Immature natural killer cell (primary cell): ENCODE measurements around the gene WSCD1. TPM values are rescaled to one million over a fixed set of nuclear protein-coding genes. Genes with fewer than 3 reads are reported as not detected.

Source experiments
- DNase-seq, 3 donors: peaks; one replicate each; pipeline ENCODE4 v3.0.0; 2022; ENCODE audit warnings: mixed read lengths in 1 of 3
- H3K27ac Mint-ChIP-seq, 6 donors: one replicate each; pipeline ENCODE4 v1.8.0; 2020; ENCODE audit warnings: mixed read lengths in 6 of 6, mild to moderate bottlenecking in 5 of 6, inconsistent platforms in 4 of 6, moderate library complexity in 3 of 6
- H3K27me3 Mint-ChIP-seq, 3 donors: one replicate each; pipeline ENCODE4 v1.8.0; 2020 to 2021; ENCODE audit warnings: low read depth in 3 of 3, mild to moderate bottlenecking in 3 of 3, mixed read lengths in 3 of 3, moderate library complexity in 3 of 3, inconsistent platforms in 1 of 3
- H3K36me3 Mint-ChIP-seq, 3 donors: one replicate each; pipeline ENCODE4 v1.8.0; 2020; ENCODE audit warnings: mixed read lengths in 3 of 3, inconsistent platforms in 2 of 3, mild to moderate bottlenecking in 2 of 3
- H3K4me1 Mint-ChIP-seq, 2 donors: one replicate each; pipeline ENCODE4 v1.8.0; 2020; ENCODE audit warnings: inconsistent platforms in 2 of 2, mild to moderate bottlenecking in 2 of 2, mixed read lengths in 2 of 2, moderate library complexity in 1 of 2
- H3K4me3 Mint-ChIP-seq, 5 donors: one replicate each; pipeline ENCODE4 v1.8.0; 2020; ENCODE audit warnings: mild to moderate bottlenecking in 5 of 5, mixed read lengths in 5 of 5, inconsistent platforms in 3 of 5, moderate library complexity in 3 of 5
- H3K9me3 Mint-ChIP-seq, 6 donors: one replicate each; pipeline ENCODE4 v1.8.0; 2020; ENCODE audit warnings: mild to moderate bottlenecking in 6 of 6, mixed read lengths in 6 of 6, inconsistent platforms in 4 of 6, moderate library complexity in 3 of 6
- polyA plus RNA-seq, 3 donors: library from polyadenylated mRNA; unstranded; fragments of 300-500 nt; fragmentation: Illumina TruSeq; gene quantifications; one replicate each; pipeline ENCODE4 v1.2.3, GENCODE V29; 2021

WSCD1 gene
- polyA plus RNA-seq, 3 donors from 2014 or later: 0.11 TPM; not detected in 2

GRCh38 chr17:6098050-6098822 is 28.1 kb downstream of the WSCD1 start:
- Mint-ChIP-seq H3K4me3 (no peak overlapping the region), H3K27ac (no peak overlapping the region)

DNA sequence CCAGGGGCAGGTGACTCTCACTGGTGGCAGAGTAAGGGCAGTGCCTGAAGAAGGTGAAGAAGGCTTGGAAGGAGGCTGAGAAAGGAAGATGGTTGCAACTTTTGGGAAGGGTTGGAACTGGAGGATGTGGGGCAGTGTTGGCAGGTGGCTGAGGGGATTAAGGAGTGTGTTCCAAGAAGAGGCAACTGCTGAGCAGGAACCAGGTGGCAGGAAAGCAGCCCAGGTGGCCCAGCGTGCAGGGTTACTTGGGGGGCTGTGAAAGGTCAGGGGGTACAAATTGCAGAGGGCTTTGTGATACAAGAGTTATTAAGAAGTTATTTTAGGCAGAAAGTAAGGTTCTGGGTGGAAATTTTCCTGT is 28.6 kb downstream of the WSCD1 start:
- H3K27ac Mint-ChIP-seq: no peak overlapping the region
- H3K4me1 Mint-ChIP-seq: no peaks in the 10 kb centered on the region
- H3K4me3 Mint-ChIP-seq: no peak overlapping the region
- peaks cover 3 to 4% (median 3%) of the 10 kb centered on the region in 3 donors for H3K27me3 Mint-ChIP-seq
- DNase-seq: no peak
- peaks cover 0 to 1% (median 0%) of the 10 kb centered on the region in 6 donors for H3K9me3 Mint-ChIP-seq
- no peaks in the 10 kb centered on the region for H3K36me3 Mint-ChIP-seq

More at GRCh38 chr17:6098050-6098822, 28.1 kb downstream of the WSCD1 start:
- Mint-ChIP-seq H3K4me1 (no peaks in the 10 kb centered on the region), H3K27me3 (peaks cover 0 to 3% (median 3%) of the 10 kb centered on the region in 3 donors), H3K36me3 (no peaks in the 10 kb centered on the region), H3K9me3 (peaks cover 0 to 1% (median 0%) of the 10 kb centered on the region in 6 donors)
- no peak for DNase-seq

DNA sequence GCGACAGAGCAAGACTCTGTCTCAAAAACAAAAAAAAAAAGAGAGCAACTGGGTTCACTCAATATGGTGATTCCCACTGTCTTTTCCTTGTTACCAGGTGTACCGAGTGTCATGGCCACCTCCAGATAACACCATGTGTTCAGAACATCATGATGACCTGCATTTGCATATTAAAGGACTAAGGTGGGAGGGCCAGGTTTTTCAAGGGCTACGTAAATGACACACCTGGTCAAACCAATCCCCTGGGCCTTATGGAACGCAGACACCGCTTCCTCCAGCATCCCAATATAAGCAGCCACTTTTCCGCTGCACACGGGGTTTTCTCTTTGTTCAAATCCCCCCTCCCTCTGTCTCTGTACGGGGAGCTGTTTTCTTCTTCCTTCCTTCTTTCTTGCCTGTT is 29.3 kb downstream of the WSCD1 start:
- DNase-seq: no peak
- Mint-ChIP-seq H3K27ac (no peak overlapping the region), H3K27me3 (peaks cover 3 to 5% (median 3%) of the 10 kb centered on the region in 3 donors), H3K9me3 (peaks cover 0 to 1% (median 0%) of the 10 kb centered on the region in 6 donors), H3K36me3 (no peaks in the 10 kb centered on the region), H3K4me3 (no peak overlapping the region), H3K4me1 (no peaks in the 10 kb centered on the region)

- no peak for DNase-seq
- no peak overlapping the region for H3K27ac Mint-ChIP-seq
- H3K27me3 Mint-ChIP-seq: peaks cover 3 to 5% (median 3%) of the 10 kb centered on the region in 3 donors
- H3K36me3 Mint-ChIP-seq: no peaks in the 10 kb centered on the region
- H3K4me3 Mint-ChIP-seq: no peak overlapping the region
- H3K9me3 Mint-ChIP-seq: peaks cover 0 to 1% (median 0%) of the 10 kb centered on the region in 6 donors
- no peaks in the 10 kb centered on the region for H3K4me1 Mint-ChIP-seq
Measured at GRCh38 chr17:6100146-6100545, 30.0 kb downstream of the WSCD1 start.

DNA sequence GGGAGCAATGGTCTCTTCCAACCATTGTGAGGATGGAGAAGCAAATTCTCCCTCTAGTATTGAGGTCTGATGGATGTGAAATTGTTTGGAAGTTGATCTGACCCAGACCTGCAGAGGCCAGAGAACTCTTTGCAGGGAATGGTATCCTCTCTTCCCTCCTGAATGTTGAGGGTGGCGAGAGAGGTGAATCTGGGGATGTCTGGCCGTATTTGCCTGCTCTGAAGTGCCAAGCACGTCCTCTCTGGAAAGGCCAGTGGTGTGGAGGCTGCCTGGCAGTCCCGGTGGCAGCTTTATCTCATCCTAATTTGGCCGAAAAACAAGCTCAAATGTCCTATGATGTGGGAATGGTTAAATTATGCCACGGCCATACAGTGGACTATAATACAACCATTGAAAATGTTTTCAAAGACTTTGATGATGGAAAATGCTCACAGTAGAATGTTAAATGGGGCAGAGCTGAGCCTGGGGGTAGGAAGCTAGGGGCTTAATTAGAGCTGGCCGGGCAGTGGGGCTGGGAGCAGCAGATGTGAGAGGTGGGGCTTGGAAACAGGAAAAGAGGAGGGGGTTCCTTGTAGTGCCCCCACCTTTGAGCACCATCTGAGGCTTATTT is 30.8 kb downstream of the WSCD1 start:
- H3K4me1 Mint-ChIP-seq: no peaks in the 10 kb centered on the region
- H3K4me3 Mint-ChIP-seq: no peak overlapping the region
- H3K9me3 Mint-ChIP-seq: peaks cover 0 to 1% (median 0%) of the 10 kb centered on the region in 6 donors
- H3K36me3 Mint-ChIP-seq: no peaks in the 10 kb centered on the region
- H3K27me3 Mint-ChIP-seq: peaks cover 3 to 5% (median 3%) of the 10 kb centered on the region in 3 donors
- no peak overlapping the region for H3K27ac Mint-ChIP-seq
- no peak for DNase-seq

DNA sequence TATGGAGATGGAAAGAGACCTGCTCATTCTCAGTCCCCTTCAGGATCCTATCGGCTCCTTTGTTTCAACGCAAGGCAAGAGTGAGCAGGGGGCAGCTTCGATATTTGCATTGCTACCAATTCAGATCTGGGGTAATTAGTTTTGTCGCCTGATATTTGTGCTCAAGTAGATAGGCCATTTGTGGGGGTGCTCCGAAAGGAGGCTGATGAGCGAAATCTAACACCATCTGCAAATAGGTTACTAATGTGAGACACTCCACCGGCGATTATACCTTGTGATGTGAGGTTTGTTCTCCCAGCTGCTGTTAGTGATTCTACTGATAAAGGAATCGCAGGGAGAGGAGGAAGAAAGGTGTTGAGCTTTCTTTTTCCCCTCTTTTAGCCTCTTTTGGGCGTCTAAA is 31.5 kb downstream of the WSCD1 start:
- Mint-ChIP-seq H3K27ac (no peak overlapping the region), H3K27me3 (peaks cover 3 to 12% (median 3%) of the 10 kb centered on the region in 3 donors), H3K4me3 (no peak overlapping the region), H3K36me3 (peaks cover 0 to 2% (median 0%) of the 10 kb centered on the region in 3 donors), H3K4me1 (no peaks in the 10 kb centered on the region), H3K9me3 (peaks cover 0 to 1% (median 0%) of the 10 kb centered on the region in 6 donors)
- no peak for DNase-seq

- peaks cover 0 to 3% (median 0%) of the 10 kb centered on the region in 3 donors for H3K36me3 Mint-ChIP-seq
- no peak for DNase-seq
- H3K27ac Mint-ChIP-seq: no peak overlapping the region
- no peak overlapping the region for H3K4me3 Mint-ChIP-seq
- peaks cover 2 to 12% (median 3%) of the 10 kb centered on the region in 3 donors for H3K27me3 Mint-ChIP-seq
- H3K9me3 Mint-ChIP-seq: peaks cover 0 to 1% (median 0%) of the 10 kb centered on the region in 6 donors
- H3K4me1 Mint-ChIP-seq: no peaks in the 10 kb centered on the region
Measured at GRCh38 chr17:6102615-6103014, 32.4 kb downstream of the WSCD1 start.

DNA sequence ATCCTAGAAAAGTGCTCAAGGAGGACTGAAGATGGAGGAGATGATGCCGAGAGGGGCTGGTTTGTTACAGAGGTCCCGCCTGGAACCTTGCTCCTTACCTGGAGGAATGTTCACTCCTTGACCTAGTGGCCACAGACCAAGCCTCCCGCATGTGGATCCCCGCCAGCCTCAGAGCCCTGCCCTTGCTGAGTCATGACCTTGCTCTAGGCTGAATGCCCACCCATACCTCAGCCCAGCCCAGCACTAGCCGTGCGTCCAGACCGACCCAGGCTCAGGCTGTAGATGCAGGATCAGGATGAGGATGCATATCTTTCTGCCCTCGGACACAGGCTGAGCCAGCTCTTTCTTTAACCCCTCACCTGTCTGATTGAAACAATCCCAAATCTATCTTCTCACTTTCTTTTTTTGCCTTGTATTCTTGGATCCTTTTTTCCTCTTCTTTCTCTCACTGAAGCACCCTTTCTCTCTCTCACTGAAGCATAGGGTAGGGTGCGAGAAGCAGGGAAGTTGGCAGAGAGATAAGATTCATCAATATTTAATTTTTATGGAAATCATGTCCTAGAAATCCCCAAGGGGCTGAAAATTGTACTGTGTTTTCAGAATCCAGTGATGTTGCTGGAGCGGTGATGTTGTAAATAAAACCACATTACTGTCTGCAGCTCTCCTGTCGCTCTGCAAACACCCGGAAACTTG is 34.9 kb downstream of the WSCD1 start:
- no peaks in the 10 kb centered on the region for H3K9me3 Mint-ChIP-seq
- DNase-seq: no peak
- H3K27ac Mint-ChIP-seq: no peak overlapping the region
- H3K36me3 Mint-ChIP-seq: peaks cover 0 to 3% (median 0%) of the 10 kb centered on the region in 3 donors
- H3K4me1 Mint-ChIP-seq: no peaks in the 10 kb centered on the region
- no peak overlapping the region for H3K4me3 Mint-ChIP-seq
- H3K27me3 Mint-ChIP-seq: peaks cover 0 to 12% (median 3%) of the 10 kb centered on the region in 3 donors

- H3K4me3 Mint-ChIP-seq: no peak overlapping the region
- H3K27ac Mint-ChIP-seq: no peak overlapping the region
- H3K27me3 Mint-ChIP-seq: peaks cover 0 to 12% (median 3%) of the 10 kb centered on the region in 3 donors
- no peaks in the 10 kb centered on the region for H3K4me1 Mint-ChIP-seq
- H3K36me3 Mint-ChIP-seq: peaks cover 0 to 3% (median 0%) of the 10 kb centered on the region in 3 donors
- DNase-seq: no peak
- H3K9me3 Mint-ChIP-seq: no peaks in the 10 kb centered on the region
Measured at GRCh38 chr17:6105649-6106007, 35.4 kb downstream of the WSCD1 start.

DNA sequence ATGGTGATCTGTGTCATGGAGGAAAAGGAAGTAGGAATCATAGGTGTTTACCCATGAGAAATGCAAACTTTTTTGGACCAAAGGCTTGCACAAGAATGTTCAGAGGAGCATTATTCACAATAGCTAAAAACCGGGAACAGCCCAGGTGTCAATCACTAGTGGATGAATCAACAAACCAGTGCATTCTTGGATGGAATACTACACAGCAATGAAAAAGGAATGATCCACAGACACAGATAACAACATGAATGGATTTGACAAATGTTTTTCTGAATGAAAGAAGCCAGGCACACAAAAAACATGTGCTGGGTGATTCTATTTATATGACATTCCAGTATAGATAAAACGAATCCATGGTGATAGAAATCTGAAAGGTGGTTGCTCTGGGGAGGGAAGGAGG is 36.0 kb downstream of the WSCD1 start:
- H3K4me3 Mint-ChIP-seq: no peak overlapping the region
- H3K36me3 Mint-ChIP-seq: peaks cover 0 to 3% (median 0%) of the 10 kb centered on the region in 3 donors
- no peaks in the 10 kb centered on the region for H3K4me1 Mint-ChIP-seq
- H3K27ac Mint-ChIP-seq: no peak overlapping the region
- peaks cover 0 to 12% (median 2%) of the 10 kb centered on the region in 3 donors for H3K27me3 Mint-ChIP-seq
- no peaks in the 10 kb centered on the region for H3K9me3 Mint-ChIP-seq
- DNase-seq: no peak

DNA sequence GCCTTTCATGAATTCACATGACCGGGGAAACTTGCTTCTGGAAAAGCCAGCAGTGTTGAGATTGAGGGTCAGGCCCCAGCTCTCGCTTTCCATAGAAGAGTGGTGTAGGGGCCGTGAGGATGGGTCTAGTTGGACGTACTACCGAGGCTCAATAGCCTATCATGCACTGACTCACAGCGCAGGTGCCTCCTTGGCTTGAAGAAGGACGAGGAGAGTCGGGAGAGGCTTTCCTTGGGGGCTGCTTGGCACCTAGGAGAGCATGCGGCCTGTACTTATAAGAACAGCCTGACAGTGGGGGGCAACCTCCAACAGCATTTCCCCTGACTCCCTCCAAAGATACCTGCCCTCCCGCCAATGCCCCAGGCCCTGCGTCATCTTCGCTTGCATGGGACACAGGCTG is 37.6 kb downstream of the WSCD1 start:
- H3K36me3 Mint-ChIP-seq: peaks cover 0 to 3% (median 0%) of the 10 kb centered on the region in 3 donors
- DNase-seq: no peak
- H3K27me3 Mint-ChIP-seq: peaks cover 0 to 12% (median 2%) of the 10 kb centered on the region in 3 donors
- no peaks in the 10 kb centered on the region for H3K4me1 Mint-ChIP-seq
- no peaks in the 10 kb centered on the region for H3K9me3 Mint-ChIP-seq
- H3K27ac Mint-ChIP-seq: no peak overlapping the region
- no peak overlapping the region for H3K4me3 Mint-ChIP-seq

- H3K9me3 Mint-ChIP-seq: no peaks in the 10 kb centered on the region
- DNase-seq: no peak
- H3K4me1 Mint-ChIP-seq: no peaks in the 10 kb centered on the region
- no peak overlapping the region for H3K27ac Mint-ChIP-seq
- peaks cover 0 to 3% (median 0%) of the 10 kb centered on the region in 3 donors for H3K36me3 Mint-ChIP-seq
- H3K27me3 Mint-ChIP-seq: peaks cover 0 to 12% (median 2%) of the 10 kb centered on the region in 3 donors
- no peak overlapping the region for H3K4me3 Mint-ChIP-seq
Measured at GRCh38 chr17:6108382-6108781, 38.2 kb downstream of the WSCD1 start.

DNA sequence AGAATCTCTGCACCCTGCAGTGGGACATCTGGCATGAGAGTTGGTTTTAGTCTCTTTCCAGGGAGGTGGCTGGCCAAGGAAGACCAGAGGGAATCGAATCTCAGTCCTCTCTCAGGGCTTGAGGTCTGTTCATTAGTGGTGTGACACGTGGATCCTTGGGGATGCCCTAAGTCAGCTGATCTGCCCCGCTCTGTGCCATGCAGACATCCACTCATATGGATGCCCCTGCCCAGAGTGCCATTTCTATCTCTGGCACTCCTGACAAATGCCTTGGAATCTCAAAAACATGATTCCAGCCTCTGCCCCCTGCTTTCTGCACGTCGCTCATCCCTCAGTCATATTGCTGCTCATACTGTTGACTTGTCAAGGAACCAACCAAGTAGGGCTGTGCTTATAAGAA is 38.8 kb downstream of the WSCD1 start:
- H3K9me3 Mint-ChIP-seq: no peaks in the 10 kb centered on the region
- peaks cover 0 to 7% (median 2%) of the 10 kb centered on the region in 3 donors for H3K27me3 Mint-ChIP-seq
- H3K4me1 Mint-ChIP-seq: no peaks in the 10 kb centered on the region
- no peak for DNase-seq
- peaks cover 0 to 3% (median 0%) of the 10 kb centered on the region in 3 donors for H3K36me3 Mint-ChIP-seq
- H3K4me3 Mint-ChIP-seq: no peak overlapping the region
- no peak overlapping the region for H3K27ac Mint-ChIP-seq

DNA sequence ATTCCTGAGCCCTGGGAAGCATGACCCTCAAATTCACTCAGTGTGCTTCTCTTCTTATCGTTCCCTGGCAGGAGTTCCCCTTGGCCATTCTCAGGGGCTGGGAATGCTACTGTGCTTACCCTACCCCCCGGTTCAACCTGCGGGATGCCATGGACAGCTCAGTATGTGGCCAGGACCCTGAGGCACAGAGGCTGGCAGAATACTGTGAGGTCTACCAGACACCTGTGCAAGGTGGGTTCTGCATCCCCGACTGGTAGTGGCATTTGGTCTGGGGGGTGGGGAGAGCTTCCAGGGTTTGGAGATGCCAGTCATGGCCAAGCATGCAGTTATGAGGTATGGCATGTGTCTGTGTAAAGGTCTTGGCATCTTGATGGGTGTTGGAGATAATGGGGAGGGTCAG is 39.4 kb downstream of the WSCD1 start:
- H3K4me3 Mint-ChIP-seq: no peak overlapping the region
- DNase-seq: no peak
- H3K36me3 Mint-ChIP-seq: peaks cover 0 to 3% (median 0%) of the 10 kb centered on the region in 3 donors
- peaks cover 0 to 7% (median 2%) of the 10 kb centered on the region in 3 donors for H3K27me3 Mint-ChIP-seq
- H3K4me1 Mint-ChIP-seq: no peaks in the 10 kb centered on the region
- no peaks in the 10 kb centered on the region for H3K9me3 Mint-ChIP-seq
- no peak overlapping the region for H3K27ac Mint-ChIP-seq
